Central memory CD4-positive, alpha-beta T cell (primary cell): ENCODE data around the gene SS18L1.

ENCODE experiments used
- DNase-seq: peaks from one replicate; pipeline ENCODE4 v3.0.0; 2022

Gene SS18L1

DNA sequence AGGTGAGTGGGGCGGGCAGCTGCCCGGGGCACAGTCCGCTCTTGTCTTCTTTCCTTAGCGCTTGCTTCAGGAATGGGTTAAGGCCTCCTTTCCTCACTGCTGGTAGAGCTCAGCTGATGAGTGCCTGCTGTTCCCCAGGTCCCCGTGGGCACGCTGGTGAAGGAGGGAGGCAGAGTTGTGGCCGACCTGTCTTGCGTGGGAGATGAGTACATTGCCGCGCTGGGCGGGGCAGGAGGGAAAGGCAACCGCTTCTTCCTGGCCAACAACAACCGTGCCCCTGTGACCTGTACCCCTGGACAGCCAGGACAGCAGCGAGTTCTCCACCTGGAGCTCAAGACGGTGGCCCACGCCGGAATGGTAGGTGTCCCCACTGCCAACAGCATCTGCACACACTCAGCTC is 54.9 kb downstream of the SS18L1 start:
- DNase-seq = no peak

GRCh38 chr20:62198931-62199330 is 55.4 kb downstream of the SS18L1 start:
- DNase-seq = no peak

- no peak for DNase-seq
These were observed 57.1 kb downstream of the SS18L1 start for GRCh38 chr20:62200491-62201172.

DNA sequence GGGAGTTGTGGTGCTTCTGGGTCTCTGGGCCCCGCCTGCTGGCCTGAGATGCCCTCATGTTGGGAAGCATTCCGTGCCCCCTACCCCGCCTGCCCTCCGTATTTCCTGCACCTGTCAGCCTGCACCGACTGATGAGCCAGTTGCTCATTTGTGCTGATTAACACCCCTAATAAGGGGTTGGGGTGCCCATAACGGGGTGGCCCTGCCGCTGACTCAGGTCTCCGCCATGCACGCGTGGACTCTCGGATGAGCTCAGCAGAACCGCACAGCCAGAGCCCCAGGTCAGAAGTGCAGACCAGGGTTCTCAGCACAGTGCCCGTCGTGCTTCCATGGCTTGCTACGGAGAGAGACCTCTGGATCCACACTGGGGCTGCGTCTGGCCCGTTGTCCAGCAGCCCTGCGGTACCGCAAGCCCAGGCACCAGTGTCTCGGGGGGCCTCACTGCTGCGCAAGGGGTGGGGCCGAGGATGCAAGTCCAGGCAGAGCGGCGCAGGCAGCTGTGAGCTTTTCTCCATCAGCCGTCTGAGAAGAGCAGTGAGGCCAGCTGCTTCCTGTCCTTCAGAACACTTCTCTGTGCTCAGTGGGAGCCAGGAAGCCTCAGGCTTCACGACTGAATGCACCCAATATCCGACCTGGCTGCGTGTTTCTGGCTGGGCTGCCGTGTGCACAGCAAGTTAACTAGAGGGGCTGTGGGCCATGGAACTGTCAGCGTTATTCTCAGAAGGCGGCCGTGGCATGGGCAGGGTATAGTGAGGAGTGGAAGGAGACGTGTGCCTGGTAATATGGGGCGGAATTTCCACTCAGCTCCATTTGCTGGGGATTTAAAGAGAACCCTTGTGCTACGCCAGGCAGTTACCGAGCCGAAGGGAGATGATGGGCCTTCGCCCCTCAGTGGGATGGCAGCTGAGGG is 57.9 kb downstream of the SS18L1 start:
- no peak for DNase-seq

DNA sequence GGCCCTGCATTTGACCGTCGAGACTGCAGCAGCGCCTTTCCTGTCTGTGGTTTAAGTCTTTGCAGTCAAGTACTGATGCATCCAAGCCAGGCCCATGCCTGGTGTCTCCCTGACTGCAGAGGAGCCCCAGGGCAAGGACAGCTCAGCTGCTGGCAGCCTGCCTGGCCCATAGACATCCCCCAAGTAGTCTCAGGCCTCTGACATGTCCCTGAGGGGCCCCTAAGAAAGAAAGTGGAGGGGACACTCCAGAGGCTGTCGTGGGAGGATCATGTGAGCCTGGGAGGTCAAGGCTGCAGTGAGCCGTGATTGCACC is 58.5 kb downstream of the SS18L1 start:
- DNase-seq = no peak

DNA sequence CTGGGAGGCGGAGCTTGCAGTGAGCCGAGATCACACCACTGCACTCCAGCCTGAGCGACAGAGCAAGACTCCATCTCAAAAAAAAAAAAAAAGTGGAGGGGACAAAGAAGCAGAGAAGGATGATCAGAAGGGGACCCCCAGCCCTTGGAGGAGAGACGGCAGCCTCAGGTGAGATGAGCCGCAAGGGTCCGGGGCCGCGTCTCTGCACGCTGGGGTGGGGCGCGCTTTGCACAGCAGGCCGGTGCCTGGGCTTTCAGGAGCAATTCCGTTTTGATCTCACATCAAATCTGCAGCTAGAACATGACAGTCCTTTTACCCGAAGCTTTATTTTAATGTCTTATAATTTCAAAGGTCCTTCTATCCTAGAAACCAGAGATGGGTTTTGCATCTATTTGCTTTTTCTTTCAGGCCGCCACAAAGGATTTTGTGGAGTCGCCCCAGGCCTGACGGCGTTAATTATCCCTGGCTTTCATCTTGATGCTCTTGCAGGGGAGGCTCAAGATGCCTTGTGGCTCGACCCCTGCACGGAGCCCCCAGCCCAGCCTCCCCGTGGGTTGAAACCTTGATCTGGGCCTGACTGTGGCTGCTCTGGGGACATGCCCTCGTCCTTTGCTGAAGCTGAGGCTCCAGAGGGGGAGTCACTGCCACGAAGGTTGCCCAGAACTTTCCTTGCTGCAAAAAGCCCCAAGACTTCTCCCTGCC is 59.3 kb downstream of the SS18L1 start:
- DNase-seq = no peak

- no peak for DNase-seq
These were observed 59.9 kb downstream of the SS18L1 start for GRCh38 chr20:62203378-62204030.

- no peak for DNase-seq
These were observed 62.2 kb downstream of the SS18L1 start for GRCh38 chr20:62205618-62206387.

- DNase-seq = no peak
These were observed 62.8 kb downstream of the SS18L1 start for GRCh38 chr20:62206388-62206775.

- DNase-seq = no peak
These were observed 64.7 kb downstream of the SS18L1 start for GRCh38 chr20:62208061-62208794.

DNA sequence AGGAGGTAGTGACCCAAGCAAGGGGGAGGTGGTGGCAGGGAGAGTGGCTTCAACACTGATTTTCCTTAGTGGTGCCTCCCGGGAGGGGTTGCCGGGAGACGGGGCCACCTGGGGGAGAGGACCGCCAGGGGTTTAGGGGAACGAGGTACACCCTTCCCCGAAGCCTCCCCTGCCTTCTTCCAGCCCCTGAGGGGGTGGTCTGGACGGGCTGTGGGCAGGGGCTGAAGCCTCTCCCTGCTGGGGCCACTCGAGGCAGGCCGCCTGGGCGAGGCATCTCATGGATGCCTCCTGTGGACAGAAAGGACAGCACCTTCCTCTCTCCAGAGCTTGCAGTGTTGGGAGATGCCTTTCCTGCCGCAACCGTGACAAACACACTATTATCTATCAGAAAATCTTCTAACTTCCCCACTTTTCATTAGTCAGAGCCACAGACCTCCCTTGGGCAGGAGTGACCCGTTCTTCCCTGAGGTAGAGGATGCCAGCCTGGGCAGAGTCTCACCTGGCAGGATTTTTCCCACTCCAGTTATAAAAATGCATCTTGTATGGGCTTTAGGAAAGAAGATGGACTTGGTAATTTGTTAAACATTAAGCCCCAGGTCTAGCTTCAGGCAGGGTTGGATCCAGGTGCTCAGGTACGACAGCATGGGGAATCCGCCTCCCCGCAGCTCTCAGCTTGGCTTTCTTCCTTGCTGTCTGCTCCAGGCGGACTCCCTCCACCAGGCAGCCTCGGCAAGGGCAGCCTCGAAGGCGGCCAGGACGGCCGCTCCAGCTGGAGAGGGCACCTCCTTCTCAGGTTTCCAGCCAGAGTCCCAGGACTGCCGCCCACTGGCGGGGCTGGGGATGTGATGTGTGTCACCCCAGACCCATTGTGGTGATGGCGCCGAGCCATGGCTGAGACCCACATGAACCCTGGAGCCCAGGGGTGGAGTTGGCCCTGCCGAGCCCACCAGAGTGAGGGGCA is 65.5 kb downstream of the SS18L1 start:
- DNase-seq = no peak

- no peak for DNase-seq
These were observed 66.4 kb downstream of the SS18L1 start for GRCh38 chr20:62209850-62210495.

GRCh38 chr20:62210496-62210855 is 66.9 kb downstream of the SS18L1 start:
- no peak for DNase-seq

- DNase-seq = no peak
These were observed 67.6 kb downstream of the SS18L1 start for GRCh38 chr20:62211216-62211615.

DNA sequence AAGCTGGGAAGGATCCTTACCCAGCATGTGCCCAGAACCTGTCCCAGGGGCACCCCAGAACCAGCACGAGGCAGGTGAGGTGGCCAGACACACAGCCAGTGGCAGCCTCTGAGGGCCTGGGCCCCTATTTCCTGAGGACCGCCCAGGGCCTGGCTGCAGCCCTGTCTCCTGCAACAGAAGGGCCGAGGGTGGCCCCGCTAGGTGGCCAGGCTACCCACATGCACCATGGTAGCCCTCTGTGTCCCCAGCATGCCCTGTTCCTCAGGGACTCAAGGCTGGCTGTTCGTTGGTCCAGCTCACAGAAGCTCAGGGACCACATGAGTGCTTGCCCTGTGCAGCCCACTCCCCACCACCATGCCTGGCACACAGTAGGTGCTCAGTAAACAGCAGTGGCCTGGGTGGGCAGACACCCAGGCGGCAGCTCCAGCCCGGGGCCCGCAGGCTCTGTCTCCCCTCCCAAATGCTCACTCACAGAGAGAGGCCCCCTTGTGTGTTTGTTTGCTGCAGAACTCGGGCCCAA is 68.3 kb downstream of the SS18L1 start:
- DNase-seq = no peak

- DNase-seq = no peak
These were observed 68.7 kb downstream of the SS18L1 start for GRCh38 chr20:62212299-62212698.

DNA sequence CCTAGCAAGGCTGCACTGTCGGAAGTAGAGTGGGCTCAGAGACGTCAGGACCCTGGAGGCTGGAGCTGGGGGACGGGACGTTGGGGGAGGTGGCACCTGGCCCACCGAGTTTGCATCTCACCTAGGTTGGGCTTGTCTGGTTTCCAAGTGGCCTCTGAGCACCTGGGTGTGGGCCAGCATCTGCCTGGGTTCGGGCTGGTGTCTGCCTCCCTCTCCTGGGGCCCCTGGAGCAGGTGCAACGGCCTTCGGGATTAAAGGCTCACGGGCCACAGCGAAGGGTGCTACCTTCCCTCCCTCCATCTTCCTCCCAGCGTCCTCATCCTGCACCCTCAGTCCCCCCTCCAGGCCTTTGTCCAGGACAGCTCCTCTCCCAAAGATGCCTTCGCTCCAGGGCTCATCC is 70.5 kb downstream of the SS18L1 start:
- no peak for DNase-seq

DNA sequence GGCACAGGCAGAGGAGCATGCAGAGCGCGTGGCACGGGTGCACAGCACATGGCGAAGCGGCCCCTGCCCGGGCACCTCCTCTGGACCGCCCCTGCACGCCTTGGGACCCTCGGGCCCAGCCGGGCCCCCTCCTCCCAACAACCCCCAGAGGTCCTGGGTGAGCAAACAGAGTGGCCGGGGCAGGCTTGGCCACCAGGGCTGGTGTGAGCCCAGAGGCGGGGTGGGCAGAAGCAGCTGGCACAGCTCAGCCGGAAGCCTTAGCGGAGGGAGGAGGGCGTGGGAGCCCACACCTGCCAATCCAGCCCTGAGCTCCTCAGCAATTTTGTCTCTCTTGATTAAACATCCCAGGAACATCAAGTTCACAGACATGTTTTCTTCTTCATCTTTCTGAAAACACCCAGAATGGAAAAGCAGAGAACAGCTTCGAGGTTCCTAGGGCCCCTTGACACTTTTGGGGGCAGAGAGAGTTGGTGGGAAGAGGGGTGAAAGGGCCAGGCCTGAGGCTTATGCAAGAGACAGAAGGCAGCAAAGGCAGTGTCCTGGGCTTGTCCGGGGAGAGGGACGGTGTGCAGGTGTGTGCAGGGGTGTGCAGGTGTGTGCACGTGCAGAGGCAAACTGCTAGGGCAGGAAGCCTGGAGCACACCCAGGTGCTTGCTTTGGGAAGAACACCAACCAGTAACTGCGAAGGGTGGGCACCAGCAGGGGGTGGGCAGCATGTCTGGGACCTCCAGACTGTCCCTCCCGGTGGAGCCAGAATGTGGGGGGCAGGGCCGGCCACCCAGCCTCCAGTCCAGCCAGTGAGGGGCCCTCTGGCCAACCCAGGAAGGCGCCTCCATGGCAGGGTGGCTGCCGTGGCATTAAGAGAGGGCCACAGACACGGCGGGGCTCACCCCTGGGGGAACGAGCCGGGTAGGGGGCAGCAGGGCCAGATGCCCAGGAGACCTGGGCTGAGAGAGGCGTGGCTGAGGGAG is 71.7 kb downstream of the SS18L1 start:
- DNase-seq = no peak
